HCT116 (cell line): ENCODE results near the gene GPS1.

ENCODE experiments used
- EZH2 ChIP-seq: fragments of 200-600 bp; sonication (generic); IDR thresholded peaks from 2 replicates; pipeline ENCODE4 v1.6.1; 2017; ENCODE audit warnings: antibody characterized with exemption, mixed run types
- TF ChIP-seq, protein P1 (sequence below), 3 experiments: fragments of 200-600 bp in 1 of 3; sonication (generic) in 1 of 3; IDR thresholded peaks in 2 of 3; conservative IDR thresholded peaks in 1 of 3; 2 replicates each; pipeline ENCODE4 v1.5.1; 2012 to 2017; ENCODE audit warnings: low read depth in 2 of 3, low read length in 2 of 3, antibody characterized with exemption in 1 of 3, borderline replicate concordance in 1 of 3, control low read depth in 1 of 3, mild to moderate bottlenecking in 1 of 3, mixed read lengths in 1 of 3, mixed run types in 1 of 3, moderate library complexity in 1 of 3; ENCODE audit not compliant: insufficient read depth in 1 of 3

DNA sequence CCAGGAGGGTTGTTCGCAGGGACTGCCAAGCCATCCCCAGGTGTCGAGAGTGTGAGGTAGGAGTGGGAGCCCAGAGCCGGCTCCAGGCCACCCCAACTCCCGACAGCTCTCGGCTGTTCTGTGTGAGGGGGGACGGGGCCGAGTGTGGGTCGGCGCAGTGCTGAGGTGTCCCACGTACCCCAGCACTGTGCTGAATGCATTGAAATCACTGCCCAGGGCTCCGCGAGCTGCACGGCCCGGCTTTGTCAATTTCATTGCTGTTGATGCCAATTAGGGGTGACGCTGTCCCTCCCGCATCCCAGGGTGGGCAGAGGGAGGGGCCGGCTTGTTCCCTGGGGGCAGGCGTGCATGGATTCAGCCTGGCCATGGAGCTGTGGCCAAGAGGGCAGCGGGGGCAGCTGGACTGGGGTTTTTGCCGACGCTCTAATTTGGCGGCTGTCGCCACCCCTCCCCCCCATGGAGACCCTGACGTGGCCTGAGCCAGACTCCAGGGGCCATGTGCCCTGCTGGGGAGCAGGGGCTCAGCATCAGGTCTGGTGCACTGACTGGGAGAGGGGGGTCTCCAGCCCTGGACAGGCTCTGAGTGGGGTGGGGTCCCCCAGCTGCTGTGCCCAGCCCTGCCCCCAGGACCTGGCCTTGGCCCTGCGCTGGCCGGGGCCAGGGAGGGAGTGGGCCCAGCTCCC lies 43.3 kb upstream of the GPS1 start:
- no peak for TF ChIP-seq EZH2
- TF ChIP-seq, protein P1, sequence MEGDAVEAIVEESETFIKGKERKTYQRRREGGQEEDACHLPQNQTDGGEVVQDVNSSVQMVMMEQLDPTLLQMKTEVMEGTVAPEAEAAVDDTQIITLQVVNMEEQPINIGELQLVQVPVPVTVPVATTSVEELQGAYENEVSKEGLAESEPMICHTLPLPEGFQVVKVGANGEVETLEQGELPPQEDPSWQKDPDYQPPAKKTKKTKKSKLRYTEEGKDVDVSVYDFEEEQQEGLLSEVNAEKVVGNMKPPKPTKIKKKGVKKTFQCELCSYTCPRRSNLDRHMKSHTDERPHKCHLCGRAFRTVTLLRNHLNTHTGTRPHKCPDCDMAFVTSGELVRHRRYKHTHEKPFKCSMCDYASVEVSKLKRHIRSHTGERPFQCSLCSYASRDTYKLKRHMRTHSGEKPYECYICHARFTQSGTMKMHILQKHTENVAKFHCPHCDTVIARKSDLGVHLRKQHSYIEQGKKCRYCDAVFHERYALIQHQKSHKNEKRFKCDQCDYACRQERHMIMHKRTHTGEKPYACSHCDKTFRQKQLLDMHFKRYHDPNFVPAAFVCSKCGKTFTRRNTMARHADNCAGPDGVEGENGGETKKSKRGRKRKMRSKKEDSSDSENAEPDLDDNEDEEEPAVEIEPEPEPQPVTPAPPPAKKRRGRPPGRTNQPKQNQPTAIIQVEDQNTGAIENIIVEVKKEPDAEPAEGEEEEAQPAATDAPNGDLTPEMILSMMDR (IDR thresholded peaks at IDR 0.05 in 2 of 3, conservative IDR thresholded peaks at IDR 0.05 in 1 of 3; ENCODE audit: borderline replicate concordance in 1 of 3, insufficient read depth in 1 of 3, low read depth in 2 of 3, low read length in 2 of 3): no peak
